Psoas muscle (tissue), 8 donors: ENCODE measurements around the gene FAXDC2. TPM values are rescaled to one million over a fixed set of nuclear protein-coding genes. Genes with fewer than 3 reads are reported as not detected.

Source experiments
- ATAC-seq, 4 donors: fragments of 200-7000 bp; cut with Tn5 transposase; one replicate each; pipeline ENCODE4 v1.9.1; 2020; ENCODE audit warnings: moderate library complexity in 3 of 4, mild to moderate bottlenecking in 2 of 4
- DNase-seq, 2 donors: peaks; one replicate each; pipeline ENCODE4 v3.0.0-alpha.2; 2020
- H3K27ac ChIP-seq: fragments of 200-600 bp; one replicate; pipeline ENCODE4 v1.8.0; 2022
- H3K27me3 ChIP-seq, 3 donors: fragments of 200-600 bp in 1 of 3; one replicate each; pipeline versions ENCODE4 v1.6.1 to v1.8.0; 2013 to 2022; ENCODE audit warnings: low read length in 2 of 3, mild to moderate bottlenecking in 2 of 3, moderate library complexity in 1 of 3; ENCODE audit not compliant: insufficient read depth in 3 of 3
- H3K36me3 ChIP-seq, 2 donors: fragments of 200-600 bp in 1 of 2; one replicate each; pipeline versions ENCODE4 v1.6.1 to v1.8.0; 2013 to 2022; ENCODE audit warnings: low read depth in 1 of 2, mild to moderate bottlenecking in 1 of 2, moderate library complexity in 1 of 2; ENCODE audit not compliant: insufficient read depth in 1 of 2
- H3K4me1 ChIP-seq: fragments of 200-600 bp; one replicate; pipeline ENCODE4 v1.8.0; 2022
- H3K4me3 ChIP-seq: fragments of 200-600 bp; one replicate; pipeline ENCODE4 v1.8.0; 2022; ENCODE audit warnings: mild to moderate bottlenecking
- H3K9me3 ChIP-seq: fragments of 200-600 bp; one replicate; pipeline ENCODE4 v1.8.0; 2022
- WGBS, 3 donors: extraction: QIAGEN DNeasy Blood & Tissue Kit; methylation state at CpG; one replicate each; pipeline versions ENCODE4 v1.1.6 to v1.1.7; 2013; 5-methylcytosine and 5-hydroxymethylcytosine counted together
- intact Hi-C, 2 donors: fragments of 100-400 bp; cut with DNase I; formaldehyde crosslinking; loops; one replicate each; pipeline versions ENCODE4 v1.11.0 to v1.14.2; 2022
- polyA plus RNA-seq, 3 donors: library from polyadenylated mRNA; stranded (reverse); fragments of 200-250 nt; gene quantifications; one replicate each; pipeline ENCODE4 v1.2.3, GENCODE V29; 2013
- total RNA-seq, 4 donors: library from RNA; stranded (reverse); fragmentation: NEBNext Ultra II Directional in 2 of 4; extraction: Animal tissue kit (Norgen Biotek cat#: 25700) in 2 of 4; gene quantifications; one replicate each; pipeline versions ENCODE4 v1.2.1 to v1.2.4, GENCODE V29; 2021 to 2023
- TF ChIP-seq, protein P1 (sequence below): fragments of 200-600 bp; IDR thresholded peaks from one replicate; pipeline ENCODE4 v1.8.0; 2022; ENCODE audit warnings: antibody characterized with exemption
- donor health status: healthy with polysubstance abuse.
- donor health status: DM: no; HTN: no; CAD: no; lungs with moderate emphysema.
- donor health status: Bipolar disorder and iron deficiency.
- donor health status: healthy.
- donor health status: DM: yes; HTN: yes; CAD: no.
- donor health status: DM: no; HTN: no; CAD: no.
- donor health status: DM: no; HTN: no; CAD: no.
- donor health status: DM: yes; HTN: yes; CAD: no.

FAXDC2 gene
- total and polyA plus RNA-seq, 7 donors: 1.5 to 11.0 (median 3.1) TPM

DNA sequence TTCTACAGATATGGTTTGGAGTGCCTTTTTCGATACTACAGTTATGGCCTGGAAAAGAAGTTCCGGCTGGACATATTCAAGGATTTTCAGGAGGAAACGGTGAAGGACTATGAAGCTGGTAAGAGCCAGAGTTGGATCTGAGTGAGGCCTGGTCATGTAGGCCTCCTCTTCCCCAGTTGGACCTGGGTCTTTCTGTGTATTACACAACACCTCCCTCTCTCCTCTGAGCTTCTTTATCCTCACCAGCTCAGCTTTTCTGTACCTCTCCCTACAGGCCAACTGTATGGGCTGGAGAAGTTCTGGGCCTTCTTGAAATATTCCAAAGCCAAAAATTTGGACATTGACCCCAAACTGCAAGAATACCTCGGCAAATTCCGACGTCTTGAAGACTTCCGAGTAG, 39.2 kb downstream of the FAXDC2 start:
- H3K4me3 ChIP-seq: no peak overlapping the region
- WGBS, 3 donors: 82 to 90% (median 84%) methylated on average over 7 of the region's 7 CpGs
- DNase-seq (no peak), ATAC-seq (peak in 2 of 4 donors; percentile 18 to 24)
- TF ChIP-seq, protein P1, sequence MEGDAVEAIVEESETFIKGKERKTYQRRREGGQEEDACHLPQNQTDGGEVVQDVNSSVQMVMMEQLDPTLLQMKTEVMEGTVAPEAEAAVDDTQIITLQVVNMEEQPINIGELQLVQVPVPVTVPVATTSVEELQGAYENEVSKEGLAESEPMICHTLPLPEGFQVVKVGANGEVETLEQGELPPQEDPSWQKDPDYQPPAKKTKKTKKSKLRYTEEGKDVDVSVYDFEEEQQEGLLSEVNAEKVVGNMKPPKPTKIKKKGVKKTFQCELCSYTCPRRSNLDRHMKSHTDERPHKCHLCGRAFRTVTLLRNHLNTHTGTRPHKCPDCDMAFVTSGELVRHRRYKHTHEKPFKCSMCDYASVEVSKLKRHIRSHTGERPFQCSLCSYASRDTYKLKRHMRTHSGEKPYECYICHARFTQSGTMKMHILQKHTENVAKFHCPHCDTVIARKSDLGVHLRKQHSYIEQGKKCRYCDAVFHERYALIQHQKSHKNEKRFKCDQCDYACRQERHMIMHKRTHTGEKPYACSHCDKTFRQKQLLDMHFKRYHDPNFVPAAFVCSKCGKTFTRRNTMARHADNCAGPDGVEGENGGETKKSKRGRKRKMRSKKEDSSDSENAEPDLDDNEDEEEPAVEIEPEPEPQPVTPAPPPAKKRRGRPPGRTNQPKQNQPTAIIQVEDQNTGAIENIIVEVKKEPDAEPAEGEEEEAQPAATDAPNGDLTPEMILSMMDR: no peak
- H3K27ac ChIP-seq: no peak overlapping the region
- H3K4me1 ChIP-seq: no peaks in the 10 kb centered on the region
- intact Hi-C loops: no loop called here
- no peaks in the 10 kb centered on the region for H3K9me3 ChIP-seq
- peaks cover 11 to 99% of the 10 kb centered on the region in 2 donors for H3K36me3 ChIP-seq
- no peaks in the 10 kb centered on the region for H3K27me3 ChIP-seq

DNA sequence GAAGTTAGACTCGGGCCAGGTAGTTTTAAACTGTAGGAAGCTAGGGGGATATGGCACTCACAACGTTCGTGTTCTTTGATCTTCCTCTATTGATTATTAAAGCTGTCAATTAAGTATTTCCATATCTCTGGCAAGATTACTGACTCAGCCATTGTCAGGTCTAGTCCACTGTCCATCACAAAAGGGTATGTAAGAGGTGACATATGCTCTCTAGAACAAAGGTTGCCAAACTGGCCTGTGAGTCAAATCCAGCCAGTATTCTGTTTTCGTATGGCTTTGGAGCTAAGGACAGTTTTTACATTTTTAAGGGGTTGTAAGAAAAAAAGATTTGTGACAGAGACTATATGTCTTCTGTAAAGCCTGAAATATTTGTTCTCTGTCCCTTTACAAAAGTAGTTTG, 44.2 kb downstream of the FAXDC2 start:
- no peaks in the 10 kb centered on the region for H3K4me1 ChIP-seq
- H3K27me3 ChIP-seq: no peaks in the 10 kb centered on the region
- no peak overlapping the region for H3K4me3 ChIP-seq
- H3K27ac ChIP-seq: no peak overlapping the region
- no peak for ATAC-seq
- H3K9me3 ChIP-seq: no peaks in the 10 kb centered on the region
- H3K36me3 ChIP-seq: peaks cover 21 to 100% of the 10 kb centered on the region in 2 donors
- DNase-seq: no peak
- TF ChIP-seq, protein P1: no peak
- intact Hi-C loops: no loop called here
- WGBS, 3 donors: 80 to 85% (median 84%) methylated on average over 4 of the region's 4 CpGs

DNA sequence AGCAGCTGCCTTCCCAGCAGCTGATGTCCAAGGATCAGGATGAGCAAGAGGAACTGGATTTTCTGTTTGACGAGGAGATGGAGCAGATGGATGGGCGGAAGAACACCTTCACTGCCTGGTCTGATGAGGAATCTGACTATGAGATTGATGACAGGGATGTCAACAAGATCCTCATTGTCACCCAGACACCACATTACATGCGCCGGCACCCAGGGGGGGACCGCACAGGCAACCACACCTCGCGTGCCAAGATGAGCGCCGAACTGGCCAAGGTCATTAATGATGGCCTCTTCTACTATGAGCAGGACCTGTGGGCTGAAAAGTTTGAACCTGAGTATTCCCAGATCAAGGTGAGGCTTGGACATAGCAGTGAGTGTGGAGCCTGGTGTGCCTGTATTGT, 48.4 kb downstream of the FAXDC2 start:
- DNase-seq: no peak
- WGBS, 3 donors: 91 to 96% (median 95%) methylated on average over 9 of the region's 9 CpGs
- TF ChIP-seq, protein P1: no peak
- ATAC-seq: no peak
- Histone ChIP-seq H3K4me3 (no peak overlapping the region), H3K36me3 (peaks cover 19 to 99% of the 10 kb centered on the region in 2 donors), H3K9me3 (no peaks in the 10 kb centered on the region), H3K27me3 (no peaks in the 10 kb centered on the region), H3K27ac (no peak overlapping the region), H3K4me1 (no peaks in the 10 kb centered on the region)
- intact Hi-C loops: no loop called here

DNA sequence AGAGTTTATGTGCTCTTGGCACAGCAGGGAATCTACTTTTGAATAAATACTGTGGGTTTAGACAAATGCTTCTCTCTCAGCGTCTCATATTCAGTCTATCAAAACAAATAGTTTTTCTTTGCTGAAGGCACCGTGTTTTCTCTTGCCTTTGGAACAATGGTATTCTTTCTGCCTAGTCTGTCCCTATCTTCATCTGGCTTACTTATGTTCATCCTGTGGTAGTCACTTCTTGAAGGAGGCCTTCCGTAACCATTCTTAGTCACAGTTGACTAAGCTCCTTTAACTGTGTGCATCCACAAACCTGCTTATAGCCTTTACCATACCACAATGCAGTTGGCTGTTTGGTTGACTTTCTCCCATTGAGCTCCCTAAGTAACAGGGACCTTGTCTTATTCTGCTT, 49.3 kb downstream of the FAXDC2 start:
- Histone ChIP-seq H3K4me3 (no peak overlapping the region), H3K36me3 (peaks cover 19 to 99% of the 10 kb centered on the region in 2 donors), H3K9me3 (no peaks in the 10 kb centered on the region), H3K27ac (no peak overlapping the region), H3K4me1 (no peaks in the 10 kb centered on the region), H3K27me3 (no peaks in the 10 kb centered on the region)
- intact Hi-C loops: no loop called here
- ATAC-seq (no peak), DNase-seq (no peak)
- WGBS, 3 donors: 94 to 95% (median 94%) methylated on average over 3 of the region's 3 CpGs
- TF ChIP-seq, protein P1: no peak

DNA sequence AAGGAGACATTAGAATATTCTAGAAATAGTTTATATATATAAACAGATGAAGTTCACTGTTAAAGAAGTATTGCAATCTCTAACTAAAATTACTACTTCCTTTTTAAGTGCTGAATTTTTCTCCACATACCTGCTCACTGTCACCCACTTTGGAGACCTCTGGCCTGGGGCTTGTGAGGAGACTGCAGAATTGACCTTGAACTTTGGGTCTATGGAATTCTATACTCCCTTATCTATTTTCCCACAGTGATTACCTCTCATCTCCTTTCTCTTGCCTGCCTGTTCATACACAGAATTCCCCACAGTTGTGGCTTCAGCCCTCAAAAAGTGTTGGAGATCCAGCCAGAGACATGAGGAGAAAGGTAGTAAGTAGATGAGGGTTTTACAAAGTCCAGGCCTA, 49.8 kb downstream of the FAXDC2 start:
- Histone ChIP-seq H3K4me3 (no peak overlapping the region), H3K27me3 (no peaks in the 10 kb centered on the region), H3K36me3 (peaks cover 19 to 95% of the 10 kb centered on the region in 2 donors), H3K9me3 (no peaks in the 10 kb centered on the region), H3K4me1 (no peaks in the 10 kb centered on the region), H3K27ac (no peak overlapping the region)
- TF ChIP-seq, protein P1: no peak
- no peak for ATAC-seq
- DNase-seq: no peak
- intact Hi-C loops: no loop called here
